ENCODE results near the gene DDX39B. TPM values are rescaled to one million over a fixed set of nuclear protein-coding genes. Genes with fewer than 3 reads are reported as not detected.

DDX39B gene
- total RNA-seq, 1 experiment from 2014 or later: 467 TPM

GRCh38 chr6:31533455-31533841 lies 8.4 kb downstream of the DDX39B start:
- Histone ChIP-seq H3K27me3 (replicated peaks) (no peaks in the 10 kb centered on the region), H3K36me3 (peaks cover 89% of the 10 kb centered on the region), H3K9me3 (replicated peaks) (no peaks in the 10 kb centered on the region), H3K4me3 (no peak overlapping the region), H3K4me1 (replicated peaks) (peaks cover 6% of the 10 kb centered on the region), H3K27ac (no peak overlapping the region)
- no peak for DNase-seq (ENCODE audit: low read depth in 1 of 2, low spot score in 2 of 2)

- peaks cover 6% of the 10 kb centered on the region for H3K4me1 ChIP-seq (replicated peaks)
- H3K36me3 ChIP-seq: peaks cover 83% of the 10 kb centered on the region
- H3K27me3 ChIP-seq (replicated peaks): no peaks in the 10 kb centered on the region
- H3K9me3 ChIP-seq (replicated peaks): no peaks in the 10 kb centered on the region
- no peak for DNase-seq (ENCODE audit: low read depth in 1 of 2, low spot score in 2 of 2)
- no peak overlapping the region for H3K4me3 ChIP-seq
- no peak overlapping the region for H3K27ac ChIP-seq
Observed at GRCh38 chr6:31532644-31533454, 9.0 kb downstream of the DDX39B start.

GRCh38 chr6:31531771-31532643 lies 9.8 kb downstream of the DDX39B start:
- Histone ChIP-seq H3K4me3 (no peak overlapping the region), H3K4me1 (replicated peaks) (peaks cover 11% of the 10 kb centered on the region), H3K27me3 (replicated peaks) (no peaks in the 10 kb centered on the region), H3K27ac (no peak overlapping the region), H3K36me3 (peaks cover 78% of the 10 kb centered on the region), H3K9me3 (replicated peaks) (no peaks in the 10 kb centered on the region)
- no peak for DNase-seq (ENCODE audit: low read depth in 1 of 2, low spot score in 2 of 2)

- Histone ChIP-seq H3K4me3 (no peak overlapping the region), H3K9me3 (replicated peaks) (no peaks in the 10 kb centered on the region), H3K4me1 (replicated peaks) (peaks cover 19% of the 10 kb centered on the region), H3K27me3 (replicated peaks) (no peaks in the 10 kb centered on the region), H3K36me3 (peaks cover 71% of the 10 kb centered on the region), H3K27ac (no peak overlapping the region)
- DNase-seq (ENCODE audit: low read depth in 1 of 2, low spot score in 2 of 2): no peak
Observed at GRCh38 chr6:31531162-31531561, 10.6 kb downstream of the DDX39B start.

- H3K27me3 ChIP-seq (replicated peaks): no peaks in the 10 kb centered on the region
- peaks cover 24% of the 10 kb centered on the region for H3K4me1 ChIP-seq (replicated peaks)
- no peak overlapping the region for H3K27ac ChIP-seq
- no peaks in the 10 kb centered on the region for H3K9me3 ChIP-seq (replicated peaks)
- peaks cover 66% of the 10 kb centered on the region for H3K36me3 ChIP-seq
- no peak overlapping the region for H3K4me3 ChIP-seq
- DNase-seq (ENCODE audit: low read depth in 1 of 2, low spot score in 2 of 2): no peak
Observed at GRCh38 chr6:31530659-31531058, 11.1 kb downstream of the DDX39B start.

- Histone ChIP-seq H3K4me1 (replicated peaks) (peaks cover 28% of the 10 kb centered on the region), H3K27me3 (replicated peaks) (no peaks in the 10 kb centered on the region), H3K9me3 (replicated peaks) (no peaks in the 10 kb centered on the region), H3K36me3 (peaks cover 54% of the 10 kb centered on the region), H3K4me3 (no peak overlapping the region), H3K27ac (no peak overlapping the region)
- peak in 1 of 2 experiments; percentile 35 for DNase-seq (ENCODE audit: low read depth in 1 of 2, low spot score in 2 of 2)
Observed at GRCh38 chr6:31529329-31530150, 12.3 kb downstream of the DDX39B start.

GRCh38 chr6:31528821-31529328 lies 12.9 kb downstream of the DDX39B start, which contains the start of gene MCCD1:
TSS of gene MCCD1 (plus strand) at chr6:31528962. CDS start at chr6:31529015, 53 bp downstream.
- Histone ChIP-seq H3K36me3 (peaks cover 48% of the 10 kb centered on the region), H3K27me3 (replicated peaks) (no peaks in the 10 kb centered on the region), H3K4me3 (no peak within 1 kb of the TSS), H3K9me3 (replicated peaks) (no peaks in the 10 kb centered on the region), H3K4me1 (replicated peaks) (peaks cover 28% of the 10 kb centered on the region), H3K27ac (no peak within 1 kb of the TSS)
- DNase-seq (ENCODE audit: low read depth in 1 of 2, low spot score in 2 of 2): no peak

DNA sequence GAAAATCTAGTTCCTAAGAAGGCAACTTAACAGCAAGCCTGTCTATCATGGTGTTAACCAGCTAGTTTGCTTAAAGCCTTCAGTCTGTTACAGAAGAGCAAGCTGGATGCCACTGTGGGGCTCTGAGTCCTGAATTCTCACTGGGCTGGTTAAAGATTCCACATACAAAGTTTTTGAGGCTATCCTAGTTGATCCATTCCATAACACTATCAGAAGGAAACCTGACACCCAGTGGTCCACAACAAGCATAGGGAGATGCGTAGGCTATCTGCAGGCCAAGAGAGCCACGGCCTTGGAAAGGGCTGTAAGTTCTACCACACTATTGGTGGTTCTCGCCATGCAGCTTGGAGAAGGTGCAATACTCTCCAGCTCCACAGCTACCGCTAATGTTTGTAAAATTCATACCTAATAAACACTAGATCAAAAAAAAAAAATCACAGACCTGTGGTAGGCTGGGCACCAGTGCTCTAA lies 13.5 kb downstream of the DDX39B start:
- no peak for DNase-seq (ENCODE audit: low read depth in 1 of 2, low spot score in 2 of 2)
- Histone ChIP-seq H3K27me3 (replicated peaks) (no peaks in the 10 kb centered on the region), H3K27ac (no peak overlapping the region), H3K4me1 (replicated peaks) (peaks cover 28% of the 10 kb centered on the region), H3K36me3 (peaks cover 42% of the 10 kb centered on the region), H3K9me3 (replicated peaks) (no peaks in the 10 kb centered on the region), H3K4me3 (no peak overlapping the region)

GRCh38 chr6:31525932-31526591 lies 15.7 kb downstream of the DDX39B start:
- no peaks in the 10 kb centered on the region for H3K27me3 ChIP-seq (replicated peaks)
- no peak overlapping the region for H3K4me3 ChIP-seq
- peaks cover 21% of the 10 kb centered on the region for H3K36me3 ChIP-seq
- peaks cover 28% of the 10 kb centered on the region for H3K4me1 ChIP-seq (replicated peaks)
- H3K27ac ChIP-seq: peak overlapping the region; percentile 64
- peak in 1 of 2 experiments; percentile 74 for DNase-seq (ENCODE audit: low read depth in 1 of 2, low spot score in 2 of 2)
- no peaks in the 10 kb centered on the region for H3K9me3 ChIP-seq (replicated peaks)

DNA sequence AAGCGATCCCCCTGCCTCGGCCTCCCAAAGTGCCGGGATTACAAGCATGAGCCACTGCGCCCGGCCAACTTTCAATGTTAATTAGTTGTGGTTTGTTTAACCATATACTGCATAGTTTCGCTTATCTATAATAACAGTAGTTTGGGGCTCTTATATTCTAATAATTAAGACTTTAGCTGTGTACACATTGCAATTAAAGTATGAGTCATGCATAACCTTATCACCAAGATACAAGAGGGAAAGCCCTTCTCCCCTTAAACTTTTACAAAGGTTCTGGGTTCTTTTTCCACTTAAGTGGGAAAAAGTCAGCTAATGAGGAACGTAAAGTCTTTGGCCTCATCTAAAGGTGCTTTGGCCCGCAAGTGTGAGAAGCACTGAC lies 16.3 kb downstream of the DDX39B start:
- no peaks in the 10 kb centered on the region for H3K27me3 ChIP-seq (replicated peaks)
- no peaks in the 10 kb centered on the region for H3K9me3 ChIP-seq (replicated peaks)
- peak overlapping the region; percentile 64 for H3K27ac ChIP-seq
- peaks cover 16% of the 10 kb centered on the region for H3K36me3 ChIP-seq
- no peak for DNase-seq (ENCODE audit: low read depth in 1 of 2, low spot score in 2 of 2)
- H3K4me1 ChIP-seq (replicated peaks): peaks cover 28% of the 10 kb centered on the region
- no peak overlapping the region for H3K4me3 ChIP-seq

GRCh38 chr6:31521835-31522234 lies 20.0 kb downstream of the DDX39B start:
- no peak overlapping the region for H3K4me3 ChIP-seq
- peaks cover 16% of the 10 kb centered on the region for H3K4me1 ChIP-seq (replicated peaks)
- H3K27ac ChIP-seq: no peak overlapping the region

DNA sequence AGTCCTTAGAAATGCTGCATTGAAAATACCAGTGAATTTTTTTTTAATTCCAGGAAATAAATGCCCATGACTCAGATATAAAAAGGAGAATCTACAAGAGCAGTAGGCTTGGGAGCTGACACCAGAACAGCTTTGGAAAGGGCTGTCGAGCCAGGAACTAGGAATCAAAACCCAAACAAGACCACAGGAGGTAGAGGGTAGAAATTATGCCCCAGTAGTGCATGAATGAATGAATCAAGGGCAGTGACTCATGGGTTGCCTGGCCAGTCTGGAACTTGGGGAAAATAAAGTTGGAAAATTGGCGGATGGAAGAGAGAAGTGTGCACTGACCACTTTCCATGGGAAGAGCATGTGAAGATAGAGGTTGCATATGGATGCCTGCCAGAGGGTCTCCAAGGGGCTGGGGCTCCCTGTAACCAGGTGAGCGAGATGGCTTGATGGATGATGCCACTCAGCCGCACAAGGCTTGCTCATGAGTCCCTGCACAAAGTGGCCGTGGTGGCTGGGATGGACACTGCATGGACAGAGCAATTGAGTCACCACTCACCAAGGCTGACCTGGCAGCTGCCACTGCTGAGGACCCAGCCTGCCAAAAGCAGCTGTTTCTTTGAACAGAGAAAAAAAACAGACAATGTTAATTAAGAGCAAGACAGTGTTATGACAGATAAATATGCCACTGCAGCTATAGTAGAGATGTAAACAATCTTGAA lies 28.2 kb downstream of the DDX39B start:
- DNase-seq (ENCODE audit: low read depth in 1 of 2, low spot score in 2 of 2): no peak
- H3K4me3 ChIP-seq: no peak overlapping the region
- H3K9me3 ChIP-seq (replicated peaks): no peaks in the 10 kb centered on the region
- peaks cover 8% of the 10 kb centered on the region for H3K4me1 ChIP-seq (replicated peaks)
- H3K27ac ChIP-seq: no peak overlapping the region
- no peaks in the 10 kb centered on the region for H3K27me3 ChIP-seq (replicated peaks)
- H3K36me3 ChIP-seq: peaks cover 22% of the 10 kb centered on the region

More at GRCh38 chr6:31521835-31522234, 20.0 kb downstream of the DDX39B start:
- Histone ChIP-seq H3K9me3 (replicated peaks) (no peaks in the 10 kb centered on the region), H3K27me3 (replicated peaks) (no peaks in the 10 kb centered on the region), H3K36me3 (no peaks in the 10 kb centered on the region)
- no peak for DNase-seq (ENCODE audit: low read depth in 1 of 2, low spot score in 2 of 2)
